Kidney epithelial cell (primary cell): ENCODE data around the gene CHURC1. TPM values are rescaled to one million over a fixed set of nuclear protein-coding genes. Genes with fewer than 3 reads are reported as not detected.

ENCODE experiments used
- DNase-seq: peaks from one replicate; pipeline ENCODE4 v3.0.0-alpha.2; 2010; ENCODE audit warnings: low read depth
- H3K27me3 ChIP-seq: 2 replicates; pipeline ENCODE4 v1.6.0; 2011; ENCODE audit warnings: low read length; ENCODE audit not compliant: control insufficient read depth, insufficient read depth
- H3K36me3 ChIP-seq: 2 replicates; pipeline ENCODE4 v1.5.1; 2011; ENCODE audit warnings: low read length; ENCODE audit not compliant: control insufficient read depth, insufficient read depth
- H3K4me3 ChIP-seq: 2 replicates; pipeline ENCODE4 v1.5.1; 2011; ENCODE audit warnings: low read depth, mild to moderate bottlenecking, control low read depth, low read length
- total RNA-seq: library from RNA; depleted of rRNA; stranded (reverse); fragments of >200 nt; gene quantifications from 2 replicates; pipeline ENCODE4 v1.2.3, GENCODE V29; 2015
- TF ChIP-seq, protein P1 (sequence below): IDR thresholded peaks from 2 replicates; pipeline ENCODE4 v1.5.1; 2011; ENCODE audit warnings: mild to moderate bottlenecking, moderate library complexity, low read length, control low read depth, inconsistent platforms; ENCODE audit not compliant: insufficient read depth, poor library complexity, severe bottlenecking

Gene CHURC1
- total RNA-seq, 1 donor from 2014 or later: 56.8 TPM

DNA sequence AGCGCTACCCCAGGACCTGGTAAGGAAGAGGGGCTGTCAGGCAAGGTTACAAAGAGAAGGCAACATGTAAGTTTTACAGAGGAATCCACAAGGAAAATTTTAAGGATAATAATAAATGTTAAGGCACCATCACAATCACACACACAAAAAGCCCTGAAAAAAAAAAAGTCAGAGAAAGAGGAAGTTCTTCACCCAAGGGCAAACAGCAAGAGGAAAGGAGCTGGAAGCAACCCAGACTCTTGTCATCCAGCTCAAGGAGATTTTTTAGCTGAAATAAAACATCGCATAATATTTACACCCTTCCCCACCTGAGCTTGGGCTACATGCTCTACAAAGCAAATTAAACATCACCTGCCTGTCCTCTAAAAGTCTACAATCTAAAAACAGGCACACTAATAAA is 44.1 kb upstream of the CHURC1 start:
- Histone ChIP-seq H3K4me3 (no peak overlapping the region), H3K27me3 (peaks cover 2% of the 10 kb centered on the region), H3K36me3 (no peaks in the 10 kb centered on the region)
- TF ChIP-seq, protein P1, sequence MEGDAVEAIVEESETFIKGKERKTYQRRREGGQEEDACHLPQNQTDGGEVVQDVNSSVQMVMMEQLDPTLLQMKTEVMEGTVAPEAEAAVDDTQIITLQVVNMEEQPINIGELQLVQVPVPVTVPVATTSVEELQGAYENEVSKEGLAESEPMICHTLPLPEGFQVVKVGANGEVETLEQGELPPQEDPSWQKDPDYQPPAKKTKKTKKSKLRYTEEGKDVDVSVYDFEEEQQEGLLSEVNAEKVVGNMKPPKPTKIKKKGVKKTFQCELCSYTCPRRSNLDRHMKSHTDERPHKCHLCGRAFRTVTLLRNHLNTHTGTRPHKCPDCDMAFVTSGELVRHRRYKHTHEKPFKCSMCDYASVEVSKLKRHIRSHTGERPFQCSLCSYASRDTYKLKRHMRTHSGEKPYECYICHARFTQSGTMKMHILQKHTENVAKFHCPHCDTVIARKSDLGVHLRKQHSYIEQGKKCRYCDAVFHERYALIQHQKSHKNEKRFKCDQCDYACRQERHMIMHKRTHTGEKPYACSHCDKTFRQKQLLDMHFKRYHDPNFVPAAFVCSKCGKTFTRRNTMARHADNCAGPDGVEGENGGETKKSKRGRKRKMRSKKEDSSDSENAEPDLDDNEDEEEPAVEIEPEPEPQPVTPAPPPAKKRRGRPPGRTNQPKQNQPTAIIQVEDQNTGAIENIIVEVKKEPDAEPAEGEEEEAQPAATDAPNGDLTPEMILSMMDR: no peak
- no peak for DNase-seq

DNA sequence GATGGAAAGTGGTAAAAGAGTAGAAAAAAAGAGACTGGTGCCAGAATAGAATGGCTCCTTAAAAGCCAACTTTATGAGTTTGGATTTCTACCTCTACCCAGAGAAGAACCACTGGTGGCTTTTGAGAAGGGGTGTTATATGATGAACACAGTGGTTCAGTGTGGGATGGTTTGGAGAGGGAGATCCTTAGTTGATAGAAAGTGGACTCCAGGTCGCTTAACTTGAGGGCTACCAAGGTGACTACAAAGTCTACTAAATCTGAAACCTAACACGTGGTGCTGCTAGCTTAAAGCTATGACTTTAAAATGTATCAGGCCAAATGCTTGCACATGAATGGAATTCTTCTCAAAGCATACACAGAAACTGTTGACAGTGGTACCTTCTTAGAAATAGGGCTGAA is 42.9 kb upstream of the CHURC1 start:
- no peak for DNase-seq
- H3K36me3 ChIP-seq: no peaks in the 10 kb centered on the region
- no peak overlapping the region for H3K4me3 ChIP-seq
- peaks cover 5% of the 10 kb centered on the region for H3K27me3 ChIP-seq
- TF ChIP-seq, protein P1: no peak

DNA sequence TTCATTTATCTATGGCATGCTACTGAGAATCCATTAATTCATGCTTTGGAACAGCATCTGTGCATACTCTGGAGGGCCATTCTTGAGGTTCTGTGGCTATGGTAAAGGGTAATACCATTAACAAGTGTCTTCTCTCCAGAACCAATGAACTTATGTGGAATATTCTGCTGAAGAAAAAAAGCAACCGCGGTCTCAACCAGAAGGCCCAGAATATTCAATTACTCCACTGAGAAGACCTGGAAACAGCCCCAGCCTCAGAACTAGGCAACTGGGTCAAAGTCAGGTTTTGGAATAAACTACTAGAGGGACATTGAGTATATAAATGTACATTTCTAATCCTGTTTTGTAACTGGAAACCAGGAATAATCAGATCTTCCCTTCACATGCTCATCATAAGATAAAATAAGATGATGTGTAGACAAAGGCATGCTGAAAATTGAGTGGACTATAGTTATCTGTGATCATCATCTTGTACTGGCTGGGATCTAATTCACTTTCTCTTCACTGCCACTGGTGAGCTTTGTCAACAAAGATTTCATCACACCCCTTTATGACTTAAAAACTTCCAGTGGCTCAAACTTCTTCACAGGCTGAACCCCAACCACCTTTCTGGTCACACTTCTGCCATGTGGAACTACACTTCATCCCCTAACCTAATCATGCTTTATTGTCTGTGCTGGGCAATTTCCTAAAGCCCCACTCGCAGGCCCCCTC is 40.6 kb upstream of the CHURC1 start:
- no peaks in the 10 kb centered on the region for H3K36me3 ChIP-seq
- no peak for DNase-seq
- H3K27me3 ChIP-seq: peaks cover 11% of the 10 kb centered on the region
- no peak overlapping the region for H3K4me3 ChIP-seq
- TF ChIP-seq, protein P1: no peak

DNA sequence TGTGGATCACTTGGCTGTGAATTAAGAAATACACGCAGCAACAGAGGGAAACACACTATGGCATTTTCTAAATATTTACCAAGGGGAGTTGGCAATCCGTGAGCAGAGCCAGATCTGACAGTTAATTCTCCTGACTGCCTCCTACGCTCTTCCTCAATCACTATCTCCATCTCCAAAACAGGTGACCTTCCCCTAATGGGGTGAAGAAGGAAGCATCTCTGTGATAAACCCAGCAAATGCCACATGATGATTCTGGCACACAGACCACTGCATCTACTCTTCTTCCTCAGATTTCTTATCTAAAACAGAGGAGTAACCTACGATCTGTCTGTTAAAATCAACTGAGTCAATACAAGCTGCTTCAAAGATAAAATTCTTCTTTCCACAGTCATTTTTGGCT is 38.9 kb upstream of the CHURC1 start:
- DNase-seq: no peak
- Histone ChIP-seq H3K4me3 (no peak overlapping the region), H3K27me3 (peaks cover 28% of the 10 kb centered on the region), H3K36me3 (no peaks in the 10 kb centered on the region)
- TF ChIP-seq, protein P1: no peak

DNA sequence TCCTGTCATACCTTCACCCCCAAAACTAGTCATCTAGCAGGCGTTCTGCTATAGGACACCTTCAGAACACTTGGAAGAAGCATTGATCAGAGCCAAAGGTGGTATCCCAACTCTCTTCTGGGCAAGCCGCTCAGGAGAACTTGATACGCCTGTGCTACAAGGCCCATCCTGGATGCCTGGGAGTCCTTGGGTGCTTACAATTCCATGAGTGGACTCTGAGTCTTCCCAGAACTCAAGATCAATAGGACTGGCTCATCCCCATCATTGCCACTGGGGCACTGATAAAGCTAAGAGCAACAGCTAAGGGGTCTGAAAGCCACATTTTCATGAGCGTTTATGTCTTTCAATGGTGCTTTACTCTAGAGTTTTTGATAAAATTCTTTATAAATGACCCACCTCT is 36.4 kb upstream of the CHURC1 start:
- H3K4me3 ChIP-seq: no peak overlapping the region
- no peaks in the 10 kb centered on the region for H3K36me3 ChIP-seq
- TF ChIP-seq, protein P1: no peak
- no peak for DNase-seq
- peaks cover 36% of the 10 kb centered on the region for H3K27me3 ChIP-seq
